GM13976 (cell line): ENCODE measurements around the gene NXPH4.

Experiments
- DNase-seq: peaks from one replicate; pipeline ENCODE4 v3.0.0; 2012; ENCODE audit warnings: low spot score
- in situ Hi-C: fragments of 300-500 bp; cut with MboI; formaldehyde crosslinking; loops from one replicate; pipeline ENCODE4 v1.12.0; 2022; ENCODE audit warnings: low sequenced_read_pairs, mixed read lengths, inconsistent platforms; ENCODE audit not compliant: unreplicated experiment
- TF ChIP-seq, protein P1 (sequence below): IDR thresholded peaks from 2 replicates; pipeline ENCODE4 v1.5.1; 2012; ENCODE audit warnings: borderline replicate concordance, mild to moderate bottlenecking; ENCODE audit not compliant: insufficient read depth; ENCODE audit errors: extremely low read depth, missing control alignments, control extremely low read depth

NXPH4 gene

DNA sequence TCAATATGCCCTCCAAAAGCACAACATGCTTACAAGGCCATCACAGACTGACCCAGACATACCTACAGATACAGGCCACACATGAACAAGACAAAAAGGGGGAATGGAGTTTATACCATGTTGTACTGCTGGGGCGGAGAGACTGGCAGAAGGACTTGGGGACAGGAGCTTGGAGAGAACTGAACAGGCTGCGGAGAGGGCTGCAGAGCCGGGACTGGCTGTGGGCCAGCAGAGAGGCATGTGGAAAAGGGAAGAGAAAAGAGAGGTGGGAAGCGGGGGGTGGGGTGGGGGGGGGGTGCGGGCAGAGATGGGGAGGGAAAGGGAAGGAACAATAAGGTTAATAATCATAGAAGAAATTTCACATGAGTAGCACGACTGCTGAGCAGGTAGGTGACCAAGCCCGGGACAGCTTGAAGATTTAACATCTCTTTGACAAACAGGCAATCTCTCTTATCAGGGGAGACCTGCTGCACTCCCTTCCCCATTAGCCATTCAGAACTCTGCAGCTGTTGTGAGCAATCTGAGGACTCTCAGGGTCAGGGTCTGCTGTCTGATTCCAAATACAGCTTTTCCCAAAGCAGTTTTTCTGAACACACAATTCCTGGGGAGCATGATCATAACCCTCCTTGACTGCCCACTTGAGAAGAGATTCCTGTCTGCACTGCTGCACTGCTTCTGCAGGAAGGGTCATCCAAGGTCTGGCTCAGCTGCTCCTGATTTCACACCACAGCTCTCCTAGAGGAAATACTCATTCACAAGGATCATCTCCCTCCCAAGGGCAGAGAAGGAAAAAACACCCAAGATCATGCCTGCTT, 56.0 kb downstream of the NXPH4 start:
- no peak for DNase-seq
- in situ Hi-C loops, result no loop called here
- TF ChIP-seq, protein P1, sequence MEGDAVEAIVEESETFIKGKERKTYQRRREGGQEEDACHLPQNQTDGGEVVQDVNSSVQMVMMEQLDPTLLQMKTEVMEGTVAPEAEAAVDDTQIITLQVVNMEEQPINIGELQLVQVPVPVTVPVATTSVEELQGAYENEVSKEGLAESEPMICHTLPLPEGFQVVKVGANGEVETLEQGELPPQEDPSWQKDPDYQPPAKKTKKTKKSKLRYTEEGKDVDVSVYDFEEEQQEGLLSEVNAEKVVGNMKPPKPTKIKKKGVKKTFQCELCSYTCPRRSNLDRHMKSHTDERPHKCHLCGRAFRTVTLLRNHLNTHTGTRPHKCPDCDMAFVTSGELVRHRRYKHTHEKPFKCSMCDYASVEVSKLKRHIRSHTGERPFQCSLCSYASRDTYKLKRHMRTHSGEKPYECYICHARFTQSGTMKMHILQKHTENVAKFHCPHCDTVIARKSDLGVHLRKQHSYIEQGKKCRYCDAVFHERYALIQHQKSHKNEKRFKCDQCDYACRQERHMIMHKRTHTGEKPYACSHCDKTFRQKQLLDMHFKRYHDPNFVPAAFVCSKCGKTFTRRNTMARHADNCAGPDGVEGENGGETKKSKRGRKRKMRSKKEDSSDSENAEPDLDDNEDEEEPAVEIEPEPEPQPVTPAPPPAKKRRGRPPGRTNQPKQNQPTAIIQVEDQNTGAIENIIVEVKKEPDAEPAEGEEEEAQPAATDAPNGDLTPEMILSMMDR, result no peak

- TF ChIP-seq, protein P1, result no peak
- in situ Hi-C loops, result no loop called here
- no peak for DNase-seq
Observed at GRCh38 chr12:57273516-57273915, 56.9 kb downstream of the NXPH4 start.
